Lung (tissue), 12 donors: Measurements from ENCODE around the gene GTF2E1. TPM values are rescaled to one million over a fixed set of nuclear protein-coding genes. Genes with fewer than 3 reads are reported as not detected.

ENCODE experiments used
- ATAC-seq: fragments of 200-7000 bp; cut with Tn5 transposase; one replicate; pipeline ENCODE4 v1.9.1; 2020; ENCODE audit warnings: moderate number of reproducible peaks; ENCODE audit not compliant: insufficient read depth, low FRiP score
- DNase-seq, 3 donors: peaks; one replicate each; pipeline ENCODE4 v3.0.0-alpha.2; 2013 to 2017
- H3K27ac ChIP-seq, 2 donors: one replicate each; pipeline ENCODE4 v1.5.1; 2013; ENCODE audit warnings: mild to moderate bottlenecking in 2 of 2, moderate library complexity in 2 of 2, control low read depth in 1 of 2, inconsistent platforms in 1 of 2, low read depth in 1 of 2, low read length in 1 of 2
- H3K27me3 ChIP-seq, 3 donors: one replicate each; pipeline ENCODE4 v1.5.1; 2013; ENCODE audit warnings: low read length in 2 of 3; ENCODE audit not compliant: control insufficient read depth in 3 of 3, insufficient read depth in 3 of 3
- H3K36me3 ChIP-seq, 4 donors: one replicate each; pipeline ENCODE4 v1.5.1; 2013; ENCODE audit warnings: low read length in 4 of 4, mild to moderate bottlenecking in 1 of 4, moderate library complexity in 1 of 4; ENCODE audit not compliant: control insufficient read depth in 4 of 4, insufficient read depth in 4 of 4
- H3K4me1 ChIP-seq, 5 donors: one replicate each; pipeline ENCODE4 v1.5.1; 2013; ENCODE audit warnings: low read length in 5 of 5, mild to moderate bottlenecking in 2 of 5, moderate library complexity in 1 of 5; ENCODE audit not compliant: control insufficient read depth in 5 of 5, insufficient read depth in 5 of 5
- H3K4me3 ChIP-seq: one replicate; pipeline ENCODE4 v1.5.1; 2013; ENCODE audit warnings: mild to moderate bottlenecking, control low read depth, moderate library complexity
- H3K9ac ChIP-seq, 2 donors: one replicate each; pipeline ENCODE4 v1.5.1; 2013; ENCODE audit warnings: low read length in 2 of 2, control low read depth in 1 of 2; ENCODE audit not compliant: insufficient read depth in 1 of 2
- H3K9me3 ChIP-seq, 4 donors: one replicate each; pipeline ENCODE4 v1.5.1; 2013; ENCODE audit warnings: low read length in 3 of 4, mild to moderate bottlenecking in 1 of 4, moderate library complexity in 1 of 4; ENCODE audit not compliant: control insufficient read depth in 4 of 4, insufficient read depth in 3 of 4
- CTCF ChIP-seq: IDR thresholded peaks from 2 replicates; pipeline ENCODE4 v1.5.1; 2012; ENCODE audit warnings: mild to moderate bottlenecking; ENCODE audit errors: control extremely low read depth, extremely low read depth
- WGBS, 2 donors: extraction: QIAGEN DNeasy Blood & Tissue Kit; methylation state at CpG; one replicate each; pipeline ENCODE4 v1.1.7; 2013; 5-methylcytosine and 5-hydroxymethylcytosine counted together
- polyA plus RNA-seq, 2 donors: library from polyadenylated mRNA; stranded (reverse); fragments of 200-250 nt; gene quantifications; one replicate each; pipeline ENCODE4 v1.2.1, GENCODE V29; 2013
- total RNA-seq, 2 donors: library from RNA; depleted of rRNA in 1 of 2; stranded (reverse); fragments of >200 nt in 1 of 2; gene quantifications; one replicate each; pipeline ENCODE4 v1.2.1, GENCODE V29; 2014 to 2021
- donor health status: control.
- donor health status: control.
- donor health status: Bipolar disorder and iron deficiency.
- donor health status: healthy.
- donor health status: DM: yes; HTN: yes; CAD: no.

The GTF2E1 gene
- total and polyA plus RNA-seq, 4 donors, result 4.1 to 14.8 (median 10.1) TPM

GRCh38 chr3:120705884-120706582 is 36.5 kb upstream of the GTF2E1 start:
- peaks cover 3 to 15% (median 3%) of the 10 kb centered on the region in 4 donors for H3K36me3 ChIP-seq

DNA sequence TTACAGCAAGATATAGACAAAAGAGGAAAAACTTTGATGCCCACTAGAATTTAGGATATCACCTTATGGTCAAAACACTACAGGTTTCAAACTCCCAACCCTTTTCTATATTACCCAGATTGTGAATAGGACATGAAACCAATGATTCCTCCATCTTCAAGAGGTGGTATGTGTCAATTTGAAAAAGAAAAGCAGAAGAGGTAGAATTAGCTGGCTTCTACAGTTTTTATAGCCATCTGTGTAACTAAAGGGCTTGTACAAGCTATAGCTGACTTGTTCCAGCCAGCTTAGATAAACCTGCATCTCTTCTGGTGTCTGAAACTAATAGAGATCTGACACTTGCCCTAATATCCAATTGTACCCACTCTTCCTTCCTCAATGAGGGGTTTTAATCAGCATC is 35.6 kb upstream of the GTF2E1 start:
- DNase-seq (no peak), ATAC-seq (no peak)
- Histone ChIP-seq H3K9ac (no peak overlapping the region), H3K4me3 (no peak overlapping the region), H3K9me3 (peaks cover 0 to 3% (median 1%) of the 10 kb centered on the region in 4 donors), H3K27ac (no peak overlapping the region), H3K4me1 (no peaks in the 10 kb centered on the region), H3K27me3 (no peaks in the 10 kb centered on the region), H3K36me3 (peaks cover 3 to 15% (median 3%) of the 10 kb centered on the region in 4 donors)
- no peak for TF ChIP-seq CTCF

More at GRCh38 chr3:120705884-120706582, 36.5 kb upstream of the GTF2E1 start:
- Histone ChIP-seq H3K9me3 (peaks cover 0 to 3% (median 1%) of the 10 kb centered on the region in 4 donors), H3K27me3 (no peaks in the 10 kb centered on the region), H3K27ac (no peak overlapping the region), H3K9ac (no peak overlapping the region), H3K4me1 (no peaks in the 10 kb centered on the region), H3K4me3 (no peak overlapping the region)
- ATAC-seq, result no peak
- WGBS, 2 donors, result 76 to 80% methylated on average over 5 of the region's 5 CpGs
- no peak for DNase-seq
- no peak for TF ChIP-seq CTCF

DNA sequence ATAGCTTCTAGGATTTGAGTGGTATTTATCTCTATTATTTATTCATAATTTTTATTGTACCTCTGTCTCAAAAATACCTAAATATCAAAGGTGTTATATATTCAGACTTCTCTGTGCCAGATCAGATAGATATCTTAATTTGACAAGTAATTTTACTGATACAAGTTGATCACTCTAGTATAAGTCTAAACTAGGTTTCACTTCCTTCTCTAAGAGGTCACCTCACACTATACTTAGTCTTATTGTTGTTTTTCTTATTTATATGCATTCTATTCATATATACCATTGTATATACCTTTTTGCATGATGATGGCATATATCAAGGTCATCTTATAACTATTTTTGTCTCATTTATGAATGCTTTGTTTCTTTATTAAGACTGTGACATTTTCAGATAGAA is 34.1 kb upstream of the GTF2E1 start:
- no peak for ATAC-seq
- Histone ChIP-seq H3K4me1 (no peaks in the 10 kb centered on the region), H3K36me3 (peaks cover 0 to 11% (median 1%) of the 10 kb centered on the region in 4 donors)

More for the DNA sequence above, 34.1 kb upstream of the GTF2E1 start:
- Histone ChIP-seq H3K27me3 (no peaks in the 10 kb centered on the region), H3K9ac (no peak overlapping the region), H3K27ac (no peak overlapping the region), H3K9me3 (no peaks in the 10 kb centered on the region), H3K4me3 (no peak overlapping the region)
- no peak for DNase-seq
- TF ChIP-seq CTCF, result no peak
